ENCODE results near the gene F13B.
"Not testable (repeated sequence)": the region's sequence is repeated elsewhere in the genome, so short reads cannot be mapped to it uniquely, and the experiment has no call there.

Gene F13B

GRCh38 chr1:197042676-197043341 lies 24.3 kb downstream of the F13B start:
- no peak for DNase-seq (ENCODE audit: low read depth, low spot score)

DNA sequence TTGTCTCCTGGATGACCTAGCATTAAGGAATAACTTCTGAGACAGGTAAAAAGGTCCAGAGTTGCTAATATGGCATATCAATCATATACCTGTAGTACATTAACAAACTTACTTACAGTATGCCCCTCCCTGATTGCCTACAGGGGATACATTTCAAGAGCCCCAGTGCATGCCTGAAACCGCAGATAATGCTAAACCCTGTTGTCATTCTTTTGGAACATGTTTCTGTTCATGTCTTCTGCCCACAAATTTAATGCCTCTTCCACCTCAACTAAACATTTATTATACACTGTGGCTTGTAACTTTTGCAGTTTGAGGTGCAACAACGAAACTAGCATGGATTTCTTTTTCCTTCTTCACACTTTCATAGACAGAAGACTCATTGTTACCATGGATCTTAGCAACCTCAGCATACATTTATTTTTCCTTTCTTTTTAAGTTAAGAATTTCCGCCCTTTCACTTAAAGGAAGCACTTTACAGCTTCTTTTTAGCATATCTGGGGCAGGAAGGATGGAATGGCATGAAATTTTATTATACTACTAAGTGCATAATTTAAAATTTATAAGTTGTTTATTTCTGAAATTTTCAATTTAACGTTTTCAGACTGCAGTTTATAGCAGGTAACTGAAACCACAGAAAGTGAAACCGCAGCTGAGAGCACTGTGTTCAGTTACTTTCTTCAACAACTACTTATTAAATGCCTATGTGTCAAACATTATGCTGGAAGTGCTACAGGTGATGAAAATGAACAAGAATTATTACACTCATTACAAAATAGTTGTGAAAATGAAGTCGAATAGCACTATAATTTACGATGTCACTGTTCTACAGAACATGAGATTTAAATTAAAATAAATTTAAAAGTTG lies 25.3 kb downstream of the F13B start:
- DNase-seq (ENCODE audit: low read depth, low spot score), result no peak

DNA sequence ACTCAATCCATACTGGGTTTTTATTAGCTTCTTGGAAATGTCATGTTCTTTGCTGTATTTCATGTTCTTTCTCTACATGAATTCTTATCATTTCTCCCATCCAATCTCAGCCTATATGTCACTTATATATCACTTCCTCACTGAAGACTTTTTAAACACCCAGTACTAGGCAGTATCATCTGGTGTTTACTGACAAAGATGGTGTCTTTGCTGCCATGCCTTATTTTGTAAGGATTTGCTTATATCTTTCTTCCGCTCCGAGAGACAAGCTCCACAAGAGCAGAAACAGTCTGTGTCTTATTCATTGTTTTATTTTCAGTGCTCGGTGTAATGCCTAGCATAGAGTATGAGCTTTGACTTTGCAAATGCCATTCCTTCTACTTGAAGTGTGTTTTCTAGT lies 30.2 kb downstream of the F13B start:
- DNase-seq (ENCODE audit: low read depth, low spot score), result no peak

GRCh38 chr1:197034631-197035339 lies 32.3 kb downstream of the F13B start:
- DNase-seq (ENCODE audit: low read depth, low spot score), result not testable (repeated sequence)

- DNase-seq (ENCODE audit: low read depth, low spot score), result no peak
Measured at GRCh38 chr1:197029749-197030148, 37.3 kb downstream of the F13B start.

DNA sequence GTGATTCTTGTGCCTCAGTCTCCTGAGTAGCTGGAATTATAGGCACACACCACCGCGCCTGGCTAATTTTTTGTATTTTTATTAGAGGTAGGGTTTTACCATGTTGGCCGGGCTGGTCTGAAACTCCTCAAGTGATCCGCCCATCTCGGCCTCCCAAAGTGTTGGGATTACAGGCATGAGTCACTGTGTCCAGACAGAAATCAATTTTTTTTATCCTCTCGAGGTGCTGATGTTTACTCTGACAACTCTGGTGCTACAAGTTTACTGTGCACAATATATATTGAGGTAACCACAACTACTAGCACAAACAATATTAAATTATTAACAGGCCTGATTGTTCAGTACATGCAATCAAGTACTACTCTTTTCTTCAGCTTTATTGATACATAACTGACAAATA lies 39.7 kb downstream of the F13B start:
- DNase-seq (ENCODE audit: low read depth, low spot score), result no peak

DNA sequence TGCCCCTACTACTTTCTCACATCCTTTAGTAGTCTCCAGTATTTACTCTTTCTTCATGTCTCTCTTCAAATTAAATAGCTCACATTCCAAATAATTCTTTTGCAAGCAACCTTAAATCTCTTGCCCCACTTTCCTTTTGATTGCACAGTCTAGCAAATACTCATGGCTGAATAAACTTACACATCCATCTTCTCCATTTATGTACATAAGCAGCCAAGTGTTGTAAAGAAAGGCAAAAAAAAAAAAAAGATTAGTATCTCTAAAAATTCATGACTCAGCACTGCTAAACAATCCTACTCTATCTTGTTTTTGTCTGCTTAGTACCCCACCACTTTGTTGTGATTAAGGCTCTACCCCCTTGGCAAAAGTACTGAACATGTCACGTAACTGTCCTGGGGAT lies 42.6 kb downstream of the F13B start:
- DNase-seq (ENCODE audit: low read depth, low spot score), result no peak

- no peak for DNase-seq (ENCODE audit: low read depth, low spot score)
Measured at GRCh38 chr1:197021716-197022115, 45.3 kb downstream of the F13B start.

DNA sequence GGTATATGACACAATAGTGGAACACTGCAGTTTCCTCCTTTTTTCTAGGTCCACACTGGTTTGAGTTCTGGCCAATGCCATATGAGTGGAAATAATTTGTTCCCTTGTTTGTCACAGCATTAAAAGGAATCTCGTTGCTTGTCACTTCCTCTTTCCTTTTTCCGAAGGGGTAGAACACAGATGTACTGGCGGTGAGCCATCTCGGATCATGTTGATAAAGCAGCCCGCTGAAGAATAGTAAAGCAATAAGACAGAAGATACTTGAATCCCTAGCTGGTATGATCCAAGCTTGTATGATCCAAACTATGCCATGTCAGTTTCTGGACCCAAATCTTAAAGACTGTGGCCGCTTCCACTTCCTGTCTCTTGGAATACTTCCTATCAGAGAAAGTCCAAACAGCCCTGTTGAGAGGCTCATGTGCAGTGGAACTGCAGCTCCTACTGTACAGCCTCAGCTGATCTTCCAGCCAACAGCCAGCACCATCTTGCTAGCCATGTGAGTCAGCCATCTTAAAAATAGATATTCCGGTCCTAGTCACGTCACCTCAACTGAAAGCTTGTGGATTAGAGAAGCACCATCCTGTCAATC lies 49.4 kb downstream of the F13B start:
- DNase-seq (ENCODE audit: low read depth, low spot score), result no peak

DNA sequence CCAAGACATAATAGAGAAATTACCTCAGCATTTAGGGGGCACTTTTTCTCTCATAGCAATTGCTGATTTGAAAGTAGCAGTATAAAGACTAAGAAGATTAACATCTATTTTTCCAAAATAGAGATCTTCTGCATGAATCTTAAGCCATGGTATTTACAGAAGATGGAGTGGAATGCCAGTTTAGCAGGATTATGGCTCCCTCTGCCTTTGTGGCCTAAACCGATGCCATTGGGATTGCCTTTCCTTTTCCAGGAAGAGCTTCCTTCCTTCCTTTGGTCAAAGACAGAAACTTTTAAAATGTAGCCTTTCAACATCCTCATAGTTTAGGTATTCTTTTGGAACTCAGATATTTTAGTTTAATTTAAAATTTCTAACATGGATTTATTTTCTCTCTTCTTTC lies 50.3 kb downstream of the F13B start:
- no peak for DNase-seq (ENCODE audit: low read depth, low spot score)

DNA sequence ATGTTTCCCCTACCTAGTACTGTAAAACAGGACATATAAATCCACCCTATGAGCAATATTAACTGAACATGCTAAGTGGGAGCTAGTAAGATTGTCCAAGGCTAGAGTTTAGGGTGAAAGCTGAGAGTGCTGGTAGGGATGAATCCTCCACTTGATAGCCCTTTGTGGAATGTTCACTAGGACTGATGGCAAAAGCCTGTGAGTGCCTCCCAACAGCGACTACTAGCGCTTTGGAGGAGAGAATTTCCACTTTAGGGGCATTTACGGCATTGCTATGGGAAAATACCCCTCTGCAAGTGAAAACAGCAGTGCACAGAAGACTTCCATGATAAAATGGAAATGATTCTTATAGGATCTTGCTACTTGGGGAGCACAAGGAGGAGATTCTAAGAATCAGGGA lies 53.8 kb downstream of the F13B start:
- no peak for DNase-seq (ENCODE audit: low read depth, low spot score)

GRCh38 chr1:197011614-197012013 lies 55.4 kb downstream of the F13B start:
- DNase-seq (ENCODE audit: low read depth, low spot score), result no peak

DNA sequence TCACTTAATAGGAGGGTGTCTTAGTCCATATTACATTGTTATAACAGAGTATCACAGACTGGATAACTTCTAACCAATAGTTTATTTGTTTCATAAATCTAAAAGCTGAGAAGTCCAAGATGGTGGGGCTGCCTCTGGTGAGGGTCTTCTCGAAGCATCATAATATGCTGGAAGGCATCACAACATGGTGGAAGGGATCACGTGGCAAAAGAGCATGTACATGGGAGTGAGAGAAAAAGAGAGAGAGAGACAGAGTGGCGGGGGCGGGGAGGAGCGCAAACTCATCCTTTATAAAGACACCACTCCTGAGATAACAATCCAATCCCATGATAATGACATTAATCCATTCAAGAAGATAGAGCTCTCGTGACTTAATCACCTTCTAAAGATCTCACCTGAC lies 58.2 kb downstream of the F13B start:
- DNase-seq (ENCODE audit: low read depth, low spot score), result no peak

- DNase-seq (ENCODE audit: low read depth, low spot score), result no peak
Measured at GRCh38 chr1:197003132-197003531, 63.9 kb downstream of the F13B start.

DNA sequence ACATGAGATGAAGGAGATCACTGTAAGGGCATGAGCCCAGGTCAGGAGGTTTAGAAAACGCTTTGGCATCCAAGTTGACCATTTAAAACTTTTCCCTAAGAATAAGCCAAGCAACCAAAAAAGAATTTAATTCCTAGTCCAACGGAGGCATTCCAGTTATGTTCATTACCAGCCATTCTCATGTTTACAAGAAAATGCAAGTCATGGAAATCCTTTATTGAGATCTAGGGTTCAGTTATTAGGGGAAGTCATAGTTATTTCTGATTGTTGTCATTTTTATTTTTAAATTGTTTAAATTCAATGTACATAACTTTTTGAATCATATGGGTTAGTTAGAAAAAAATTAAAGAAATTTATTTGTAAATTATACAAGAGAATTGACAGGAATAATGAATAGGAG lies 65.2 kb downstream of the F13B start:
- no peak for DNase-seq (ENCODE audit: low read depth, low spot score)

DNA sequence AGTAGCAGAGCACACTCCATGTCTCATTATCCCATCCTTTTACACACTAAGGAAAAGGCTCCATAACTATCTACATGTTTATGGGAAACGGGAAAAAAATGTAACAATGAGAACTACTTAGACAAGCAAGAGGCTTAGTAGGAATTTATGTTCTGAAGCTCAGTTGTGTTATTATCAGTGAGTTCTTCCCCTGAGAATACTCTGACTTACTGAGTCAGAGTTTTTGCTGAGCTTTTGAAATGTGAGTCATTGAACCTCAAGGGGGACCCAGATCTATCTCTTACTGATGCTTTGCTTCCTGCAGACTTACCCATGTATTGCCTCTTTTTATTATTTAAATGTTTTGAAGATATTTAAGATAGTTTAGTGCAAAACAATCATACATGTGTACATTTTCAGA lies 69.6 kb downstream of the F13B start:
- DNase-seq (ENCODE audit: low read depth, low spot score), result no peak

DNA sequence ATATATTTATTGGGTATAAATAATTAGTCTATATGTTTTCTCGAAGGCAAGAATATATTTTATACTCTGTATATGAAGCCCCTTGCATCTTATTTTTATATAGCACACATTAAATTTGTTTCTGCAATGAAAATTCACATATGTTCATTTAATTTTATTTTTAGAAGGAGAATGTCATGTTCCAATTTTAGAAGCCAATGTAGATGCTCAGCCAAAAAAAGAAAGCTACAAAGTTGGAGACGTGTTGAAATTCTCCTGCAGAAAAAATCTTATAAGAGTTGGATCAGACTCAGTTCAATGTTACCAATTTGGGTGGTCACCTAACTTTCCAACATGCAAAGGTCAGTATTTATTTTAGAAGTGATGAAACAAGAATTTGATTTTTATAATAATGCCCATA lies 73.1 kb downstream of the F13B start:
- no peak for DNase-seq (ENCODE audit: low read depth, low spot score)

GRCh38 chr1:196991919-196992651 lies 75.0 kb downstream of the F13B start:
- DNase-seq (ENCODE audit: low read depth, low spot score), result peak; percentile 69

Data from iPS DF 19.7 (cell line).